Kidney epithelial cell (primary cell): Measurements from ENCODE around the gene QKI. TPM values are rescaled to one million over a fixed set of nuclear protein-coding genes. Genes with fewer than 3 reads are reported as not detected.

Experiments
- DNase-seq: peaks from one replicate; pipeline ENCODE4 v3.0.0-alpha.2; 2010; ENCODE audit warnings: low read depth
- H3K27me3 ChIP-seq: 2 replicates; pipeline ENCODE4 v1.6.0; 2011; ENCODE audit warnings: low read length; ENCODE audit not compliant: control insufficient read depth, insufficient read depth
- H3K36me3 ChIP-seq: 2 replicates; pipeline ENCODE4 v1.5.1; 2011; ENCODE audit warnings: low read length; ENCODE audit not compliant: control insufficient read depth, insufficient read depth
- H3K4me3 ChIP-seq: 2 replicates; pipeline ENCODE4 v1.5.1; 2011; ENCODE audit warnings: low read depth, mild to moderate bottlenecking, control low read depth, low read length
- total RNA-seq: library from RNA; depleted of rRNA; stranded (reverse); fragments of >200 nt; gene quantifications from 2 replicates; pipeline ENCODE4 v1.2.3, GENCODE V29; 2015
- TF ChIP-seq, protein P1 (sequence below): IDR thresholded peaks from 2 replicates; pipeline ENCODE4 v1.5.1; 2011; ENCODE audit warnings: mild to moderate bottlenecking, moderate library complexity, low read length, control low read depth, inconsistent platforms; ENCODE audit not compliant: insufficient read depth, poor library complexity, severe bottlenecking

Gene QKI
- total RNA-seq, 1 donor from 2014 or later, result 173 TPM

DNA sequence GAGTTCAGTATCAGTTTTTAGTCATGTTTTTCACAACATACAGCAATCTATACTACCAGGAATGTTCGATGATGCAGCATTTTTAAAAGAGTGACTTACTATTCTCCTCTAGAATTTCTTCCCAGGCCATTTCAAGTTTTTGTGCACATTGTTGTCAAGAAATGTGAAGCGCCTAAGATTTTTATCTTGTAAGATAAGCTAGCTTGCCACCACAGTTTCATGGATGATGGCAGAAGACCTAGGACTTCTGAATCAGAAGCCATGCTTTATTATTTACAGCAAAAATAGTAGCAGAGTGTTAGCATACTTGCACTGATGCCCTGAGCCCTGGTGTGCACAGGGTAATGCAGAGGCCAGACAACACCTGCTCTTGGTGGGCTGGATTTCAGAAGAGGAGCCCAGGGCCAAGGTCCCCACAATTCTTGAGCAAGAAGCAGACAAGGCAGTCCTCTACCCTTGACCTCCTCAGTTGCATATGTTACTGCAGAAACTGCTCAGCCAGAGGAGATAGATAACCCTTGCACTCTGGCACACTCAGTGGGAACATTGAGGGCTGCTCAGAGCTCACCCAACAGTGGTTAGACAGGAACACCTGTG lies 99.2 kb downstream of the QKI start:
- no peaks in the 10 kb centered on the region for H3K27me3 ChIP-seq
- H3K4me3 ChIP-seq, result no peak overlapping the region
- no peak for DNase-seq
- TF ChIP-seq, protein P1, sequence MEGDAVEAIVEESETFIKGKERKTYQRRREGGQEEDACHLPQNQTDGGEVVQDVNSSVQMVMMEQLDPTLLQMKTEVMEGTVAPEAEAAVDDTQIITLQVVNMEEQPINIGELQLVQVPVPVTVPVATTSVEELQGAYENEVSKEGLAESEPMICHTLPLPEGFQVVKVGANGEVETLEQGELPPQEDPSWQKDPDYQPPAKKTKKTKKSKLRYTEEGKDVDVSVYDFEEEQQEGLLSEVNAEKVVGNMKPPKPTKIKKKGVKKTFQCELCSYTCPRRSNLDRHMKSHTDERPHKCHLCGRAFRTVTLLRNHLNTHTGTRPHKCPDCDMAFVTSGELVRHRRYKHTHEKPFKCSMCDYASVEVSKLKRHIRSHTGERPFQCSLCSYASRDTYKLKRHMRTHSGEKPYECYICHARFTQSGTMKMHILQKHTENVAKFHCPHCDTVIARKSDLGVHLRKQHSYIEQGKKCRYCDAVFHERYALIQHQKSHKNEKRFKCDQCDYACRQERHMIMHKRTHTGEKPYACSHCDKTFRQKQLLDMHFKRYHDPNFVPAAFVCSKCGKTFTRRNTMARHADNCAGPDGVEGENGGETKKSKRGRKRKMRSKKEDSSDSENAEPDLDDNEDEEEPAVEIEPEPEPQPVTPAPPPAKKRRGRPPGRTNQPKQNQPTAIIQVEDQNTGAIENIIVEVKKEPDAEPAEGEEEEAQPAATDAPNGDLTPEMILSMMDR, result no peak
- no peaks in the 10 kb centered on the region for H3K36me3 ChIP-seq

DNA sequence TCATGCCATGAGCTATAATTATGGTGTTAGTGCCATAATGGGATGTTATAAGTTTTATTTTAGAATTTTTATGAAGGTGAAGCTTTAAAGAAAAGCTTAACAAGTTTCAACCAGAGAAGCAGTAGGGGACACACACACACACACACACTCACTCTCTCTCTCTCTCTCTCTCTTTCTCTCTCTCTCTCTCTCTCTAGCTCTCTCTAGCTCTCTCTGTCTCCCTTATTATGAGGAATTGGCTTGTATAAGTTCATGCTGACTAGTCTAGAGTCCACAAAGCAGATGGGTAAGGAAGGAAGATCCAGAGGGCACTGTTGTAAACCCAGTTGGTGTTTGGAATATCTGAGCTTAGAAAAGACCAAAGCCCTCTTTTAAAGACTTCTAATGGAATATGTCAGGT lies 102.4 kb downstream of the QKI start:
- TF ChIP-seq, protein P1, result no peak
- no peaks in the 10 kb centered on the region for H3K27me3 ChIP-seq
- no peaks in the 10 kb centered on the region for H3K36me3 ChIP-seq
- no peak for DNase-seq
- H3K4me3 ChIP-seq, result no peak overlapping the region

DNA sequence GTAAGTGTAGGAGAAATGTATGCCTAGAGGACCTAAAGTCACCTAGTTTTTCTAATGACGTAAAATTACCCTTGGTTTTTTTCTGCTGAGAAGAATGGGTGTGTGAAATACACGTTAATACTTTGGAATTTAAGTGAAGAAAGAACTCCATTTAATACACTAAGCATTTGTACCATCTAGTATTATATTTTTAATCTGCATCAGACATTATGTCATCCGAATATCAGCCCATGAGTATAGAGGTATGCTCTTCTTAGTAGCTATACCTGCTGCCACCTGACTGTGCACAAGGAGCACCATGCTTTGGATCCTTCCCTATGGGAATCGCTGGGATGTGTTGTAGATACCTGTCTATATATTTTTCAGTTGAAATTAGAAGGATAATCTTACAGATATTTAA lies 106.4 kb downstream of the QKI start:
- TF ChIP-seq, protein P1, result no peak
- no peak for DNase-seq

DNA sequence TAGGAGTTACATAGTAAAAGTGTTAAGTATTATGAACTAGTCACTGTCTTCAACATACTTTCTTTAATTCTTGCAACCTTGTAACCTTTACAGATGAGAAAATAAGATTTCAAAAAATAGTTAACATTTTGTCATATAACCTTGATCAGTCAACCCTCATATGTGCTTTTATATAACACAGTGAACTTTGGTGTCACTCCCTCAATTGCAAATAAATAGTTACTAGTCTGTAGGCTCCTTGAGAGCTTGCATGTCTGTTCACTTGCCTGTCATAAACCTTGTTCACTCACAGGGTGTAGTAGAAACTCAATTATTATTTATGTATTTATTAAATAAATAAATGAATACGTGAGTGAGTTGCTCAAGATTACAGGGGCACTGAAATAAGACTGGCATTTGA lies 107.5 kb downstream of the QKI start:
- H3K4me3 ChIP-seq, result no peak overlapping the region

More for the DNA sequence above, 106.4 kb downstream of the QKI start:
- Histone ChIP-seq H3K36me3 (no peaks in the 10 kb centered on the region), H3K4me3 (no peak overlapping the region), H3K27me3 (no peaks in the 10 kb centered on the region)

DNA sequence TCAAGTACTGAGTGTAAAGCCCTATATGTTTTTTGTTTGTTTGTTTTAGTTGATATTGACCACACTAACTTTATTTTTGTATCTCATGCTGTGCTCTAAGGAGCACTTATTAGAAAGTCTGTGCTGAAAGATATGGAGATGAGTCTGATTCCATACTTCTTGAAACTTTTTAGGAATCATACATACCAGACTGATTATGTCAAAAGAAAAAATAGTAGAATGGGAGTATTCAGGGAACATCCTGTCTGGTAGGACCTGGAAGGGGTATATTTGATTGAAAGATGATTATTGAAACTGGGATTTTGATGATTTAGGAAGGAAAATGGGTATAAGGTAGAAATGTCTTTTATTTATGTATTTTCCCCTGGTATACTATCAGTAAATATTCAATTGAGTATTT lies 111.4 kb downstream of the QKI start:
- Histone ChIP-seq H3K27me3 (no peaks in the 10 kb centered on the region), H3K4me3 (no peak overlapping the region), H3K36me3 (no peaks in the 10 kb centered on the region)
- TF ChIP-seq, protein P1, result no peak
- no peak for DNase-seq

More for the DNA sequence above, 107.5 kb downstream of the QKI start:
- no peaks in the 10 kb centered on the region for H3K36me3 ChIP-seq
- no peaks in the 10 kb centered on the region for H3K27me3 ChIP-seq
- TF ChIP-seq, protein P1, result no peak
- no peak for DNase-seq

DNA sequence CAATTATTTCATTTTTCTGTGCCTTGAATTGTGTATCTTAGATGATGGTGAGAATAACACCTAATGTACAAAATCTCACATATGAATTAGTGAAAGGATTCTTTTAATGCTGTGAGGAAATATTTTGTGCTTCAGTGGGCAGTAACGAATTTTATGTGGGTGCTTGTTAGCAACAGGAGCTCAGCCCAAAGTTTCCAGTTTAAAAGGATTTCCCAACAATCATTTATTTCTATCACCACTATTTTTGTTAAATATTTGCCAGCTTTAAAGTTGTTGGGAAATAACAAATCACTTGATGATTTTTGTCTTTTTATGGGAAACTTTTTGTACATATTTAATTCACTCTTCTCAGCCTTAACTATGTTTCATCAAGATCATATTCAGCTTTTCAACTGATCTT lies 111.8 kb downstream of the QKI start:
- TF ChIP-seq, protein P1, result no peak
- H3K27me3 ChIP-seq, result no peaks in the 10 kb centered on the region
- no peaks in the 10 kb centered on the region for H3K36me3 ChIP-seq
- no peak overlapping the region for H3K4me3 ChIP-seq
- DNase-seq, result peak; percentile 5
